ENCODE results near the gene LAMA2.

GRCh38 chr6:129112591-129112990 is 229.7 kb downstream of the LAMA2 start:
- no peak for TF ChIP-seq CTCF (conservative IDR thresholded peaks at IDR 0.05; ENCODE audit: low read length)
- TF ChIP-seq EZH2phosphoT487 (IDR thresholded peaks at IDR 0.05; ENCODE audit: borderline replicate concordance) = no peak
